Transverse colon (tissue), 3 donors: Measurements from ENCODE around the gene PKP1.

Experiments used
- CTCF ChIP-seq, 5 experiments: fragments of 200-600 bp in 3 of 5; fragments of 450-650 bp in 2 of 5; sonication (generic) in 3 of 5; IDR thresholded peaks; 1 replicate in 2 of 5; 2 replicates in 3 of 5; pipeline ENCODE4 v1.5.1; 2016 to 2017; ENCODE audit warnings: antibody characterized with exemption in 5 of 5, inconsistent platforms in 3 of 5, mild to moderate bottlenecking in 2 of 5, moderate library complexity in 1 of 5
- EP300 ChIP-seq: sonication (generic); formaldehyde crosslinking; IDR thresholded peaks from one replicate; pipeline ENCODE4 v1.6.1; 2017; ENCODE audit warnings: antibody characterized with exemption, low read depth
- POLR2A ChIP-seq: fragments of 450-650 bp; IDR thresholded peaks from one replicate; pipeline ENCODE4 v1.6.1; 2016; ENCODE audit warnings: antibody characterized with exemption, mild to moderate bottlenecking, moderate library complexity

DNA sequence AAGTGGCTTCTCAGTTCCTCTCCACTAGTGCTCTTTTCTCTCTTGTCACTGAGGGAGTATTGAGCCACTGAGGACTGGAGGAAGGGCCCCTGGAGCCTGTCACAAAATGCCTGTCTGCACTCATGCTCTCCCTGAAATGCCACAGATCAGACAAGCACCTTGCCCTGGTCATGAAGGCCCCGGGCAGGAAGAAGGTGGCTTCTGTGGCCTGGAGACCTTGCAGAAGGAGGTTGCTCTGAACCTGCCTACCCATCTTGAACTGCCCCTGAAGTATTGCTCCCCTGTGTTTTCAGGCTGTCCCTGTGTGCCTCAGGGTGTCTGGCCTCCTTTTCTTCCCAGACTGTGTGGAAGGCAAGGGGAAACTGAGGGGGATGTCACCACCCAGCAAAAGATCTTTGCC, 3.1 kb downstream of the PKP1 start:
- TF ChIP-seq POLR2A = no peak
- TF ChIP-seq EP300 = no peak
- no peak for TF ChIP-seq CTCF (IDR thresholded peaks at IDR 0.05)
